HCT116 (cell line): Measurements from ENCODE around the gene SNED1. TPM values are rescaled to one million over a fixed set of nuclear protein-coding genes. Genes with fewer than 3 reads are reported as not detected.
"Not testable (repeated sequence)": the region's sequence is repeated elsewhere in the genome, so short reads cannot be mapped to it uniquely, and the experiment has no call there.

Experiments
- ATAC-seq: fragments of 200-7000 bp; cut with Tn5 transposase; 2 replicates; pipeline ENCODE4 v1.9.1; 2020; ENCODE audit warnings: mild to moderate bottlenecking, moderate library complexity
- BruUV-seq: library from RNA; stranded (reverse); fragments of 400-500 nt; replicated peaks from 2 replicates; lab custom pipeline; 2021; lab: Mats Ljungman, UMichigan
- CTCF ChIA-PET: fragments of 300-600 bp; sonication (Branson Sonifier 250); formaldehyde crosslinking; loops from one replicate; lab custom pipeline; 2021; ENCODE audit warnings: antibody characterized with exemption; lab: Charles Lee
- POLR2A ChIA-PET: fragments of 300-600, 350-600 bp; sonication (Branson Sonifier 250); formaldehyde crosslinking; loops from one replicate; lab custom pipeline; 2021; ENCODE audit warnings: antibody characterized with exemption; lab: Charles Lee
- RAD21 ChIA-PET, 2 experiments: fragments of 300-600 bp; sonication (Branson Sonifier 250); formaldehyde crosslinking; loops; one replicate each; lab custom pipeline; 2023; ENCODE audit warnings: low total read pairs in 2 of 2; ENCODE audit not compliant: uncharacterized antibody in 2 of 2, unreplicated experiment in 2 of 2, low non-redundant PET in 1 of 2; lab: Charles Lee
- DNase-seq: peaks from one replicate; pipeline ENCODE4 v3.0.0-alpha.2; 2010; ENCODE audit warnings: low read depth, low spot score
- H2AFZ ChIP-seq: fragments of 200-600 bp; shearing (Covaris generic), sonication (generic); 2 replicates; pipeline ENCODE4 v1.6.1; 2017; ENCODE audit warnings: low read depth, mixed run types, mixed read lengths, antibody characterized with exemption, low read length; ENCODE audit not compliant: poor library complexity, severe bottlenecking
- H3K27ac ChIP-seq: 2 replicates; pipeline ENCODE4 v1.5.1; 2012; ENCODE audit warnings: low read depth, low read length
- H3K27me3 ChIP-seq: fragments of 200-600 bp; sonication (generic); 2 replicates; pipeline ENCODE4 v1.6.1; 2016; ENCODE audit warnings: mixed run types, low read length, mixed read lengths; ENCODE audit not compliant: insufficient read depth
- H3K36me3 ChIP-seq, 2 experiments: fragments of 200-500 bp in 1 of 2; fragments of 200-600 bp in 1 of 2; sonication (Bioruptor generic) in 1 of 2; sonication (generic) in 1 of 2; 2 replicates each; pipeline versions ENCODE4 v1.5.1 to v1.6.1; 2014 to 2016; ENCODE audit warnings: low read length in 2 of 2, inconsistent platforms in 1 of 2, mixed read lengths in 1 of 2, mixed run types in 1 of 2; ENCODE audit not compliant: insufficient read depth in 2 of 2, control insufficient read depth in 1 of 2
- H3K4me1 ChIP-seq, 2 experiments: fragments of 200-600 bp in 1 of 2; sonication (generic) in 1 of 2; 2 replicates each; pipeline versions ENCODE4 v1.5.1 to v1.6.1; 2012 to 2017; ENCODE audit warnings: low read length in 2 of 2, inconsistent platforms in 1 of 2, mild to moderate bottlenecking in 1 of 2, mixed read lengths in 1 of 2, mixed run types in 1 of 2, moderate library complexity in 1 of 2; ENCODE audit not compliant: insufficient read depth in 2 of 2, control insufficient read depth in 1 of 2
- H3K4me2 ChIP-seq: fragments of 200-600 bp; sonication (generic); 2 replicates; pipeline ENCODE4 v1.6.1; 2017; ENCODE audit warnings: mixed run types, low read length, mixed read lengths
- H3K4me3 ChIP-seq, 2 experiments: fragments of 200-600 bp in 1 of 2; sonication (generic) in 1 of 2; replicated peaks in 1 of 2; 2 replicates each; pipeline ENCODE4 v1.5.1; 2011 to 2016; ENCODE audit warnings: low read length in 2 of 2, control low read depth in 1 of 2, low read depth in 1 of 2, mild to moderate bottlenecking in 1 of 2, mixed read lengths in 1 of 2, mixed run types in 1 of 2
- H3K79me2 ChIP-seq: fragments of 200-600 bp; sonication (generic); 2 replicates; pipeline ENCODE4 v1.6.1; 2017; ENCODE audit warnings: mild to moderate bottlenecking, mixed run types, low read length, moderate library complexity, mixed read lengths; ENCODE audit not compliant: insufficient read depth
- H3K9ac ChIP-seq: fragments of 200-600 bp; sonication (generic); 2 replicates; pipeline ENCODE4 v1.6.1; 2016; ENCODE audit warnings: low read length, mixed read lengths
- H3K9me2 ChIP-seq: fragments of 200-600 bp; sonication (generic), shearing (Covaris generic); 2 replicates; pipeline ENCODE4 v1.6.1; 2017; ENCODE audit warnings: mixed run types, mild to moderate bottlenecking, moderate library complexity; ENCODE audit not compliant: insufficient read depth
- H3K9me3 ChIP-seq, 2 experiments: fragments of 200-500 bp in 1 of 2; fragments of 200-600 bp in 1 of 2; sonication (Bioruptor generic) in 1 of 2; sonication (generic) in 1 of 2; 2 replicates each; pipeline ENCODE4 v1.6.1; 2014 to 2017; ENCODE audit warnings: low read length in 2 of 2, mixed read lengths in 2 of 2, inconsistent platforms in 1 of 2, low read depth in 1 of 2, mild to moderate bottlenecking in 1 of 2, mixed run types in 1 of 2, moderate library complexity in 1 of 2; ENCODE audit not compliant: control insufficient read depth in 1 of 2, insufficient read depth in 1 of 2
- H4K20me1 ChIP-seq: fragments of 200-600 bp; sonication (generic), shearing (Covaris generic); 2 replicates; pipeline ENCODE4 v1.6.1; 2017; ENCODE audit warnings: mixed run types, mild to moderate bottlenecking, moderate library complexity; ENCODE audit not compliant: insufficient read depth
- CBX3 ChIP-seq: IDR thresholded peaks from 2 replicates; pipeline ENCODE4 v1.6.1; 2012; ENCODE audit warnings: low read depth
- CEBPB ChIP-seq: IDR thresholded peaks from 2 replicates; pipeline ENCODE4 v1.6.1; 2012; ENCODE audit warnings: low read depth
- EZH2phosphoT487 ChIP-seq: fragments of 200-600 bp; IDR thresholded peaks from 2 replicates; pipeline ENCODE4 v1.6.1; 2018; ENCODE audit warnings: antibody characterized with exemption, borderline replicate concordance
- FOSL1 ChIP-seq: IDR thresholded peaks from 2 replicates; pipeline ENCODE4 v1.6.1; 2012; ENCODE audit warnings: low read depth
- POLR2A ChIP-seq: IDR thresholded peaks from 2 replicates; pipeline ENCODE4 v1.7.0; 2011; ENCODE audit warnings: borderline replicate concordance; ENCODE audit not compliant: insufficient read depth, insufficient read length; ENCODE audit errors: extremely low read depth
- POLR2AphosphoS5 ChIP-seq: IDR thresholded peaks from 2 replicates; pipeline ENCODE4 v1.6.1; 2011; ENCODE audit warnings: mild to moderate bottlenecking, low read depth, low read length, moderate library complexity
- RAD21 ChIP-seq: IDR thresholded peaks from 2 replicates; pipeline ENCODE4 v1.6.1; 2012; ENCODE audit warnings: low read depth, mild to moderate bottlenecking
- SIN3A ChIP-seq: IDR thresholded peaks from 2 replicates; pipeline ENCODE4 v1.6.1; 2012; ENCODE audit warnings: low read depth
- ZNF274 ChIP-seq: fragments of 200-500 bp; sonication (Bioruptor generic); IDR thresholded peaks from 2 replicates; pipeline ENCODE4 v1.6.1; 2014; ENCODE audit warnings: mild to moderate bottlenecking, low read depth, low read length, inconsistent platforms
- intact Hi-C: fragments of 100-400 bp; cut with micrococcal nuclease; formaldehyde crosslinking; loops from 2 replicates; pipeline ENCODE4 v1.10.0; 2022
- total RNA-seq: library from RNA; stranded (reverse); gene quantifications from one replicate; pipeline ENCODE4 v1.2.1, GENCODE V29; 2021; ENCODE audit not compliant: unreplicated experiment
- TF ChIP-seq, protein P1 (sequence below): IDR thresholded peaks from 2 replicates; pipeline ENCODE4 v1.6.1; 2012

SNED1 gene
- total RNA-seq, 1 experiment from 2014 or later, result 9.6 TPM

- H3K4me1 ChIP-seq, result no peaks in the 10 kb centered on the region
- ChIA-PET POLR2A (no interaction called here), RAD21 (no interaction called here), CTCF (no interaction called here)
- H3K4me2 ChIP-seq, result no peak overlapping the region
- BruUV-seq, result no TSS peak
- no peaks in the 10 kb centered on the region for H3K9me2 ChIP-seq
- no peaks in the 10 kb centered on the region for H4K20me1 ChIP-seq
- DNase-seq (no peak), ATAC-seq (no peak)
- H3K27ac ChIP-seq, result no peak overlapping the region
- no peaks in the 10 kb centered on the region for H3K9me3 ChIP-seq
- no peaks in the 10 kb centered on the region for H3K36me3 ChIP-seq
- no peak overlapping the region for H3K9ac ChIP-seq
- H3K79me2 ChIP-seq, result no peaks in the 10 kb centered on the region
- H3K4me3 ChIP-seq, result no peak overlapping the region
- peaks cover 10% of the 10 kb centered on the region for H3K27me3 ChIP-seq
- no peak for TF ChIP-seq CEBPB
- no peak for TF ChIP-seq ZNF274
- TF ChIP-seq, protein P1, sequence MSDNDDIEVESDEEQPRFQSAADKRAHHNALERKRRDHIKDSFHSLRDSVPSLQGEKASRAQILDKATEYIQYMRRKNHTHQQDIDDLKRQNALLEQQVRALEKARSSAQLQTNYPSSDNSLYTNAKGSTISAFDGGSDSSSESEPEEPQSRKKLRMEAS, result no peak
- TF ChIP-seq SIN3A, result no peak
- no peak for TF ChIP-seq FOSL1
- no peak for TF ChIP-seq RAD21
- TF ChIP-seq CBX3, result no peak
- TF ChIP-seq EZH2phosphoT487, result no peak
- no peak for TF ChIP-seq POLR2AphosphoS5
- no peak for TF ChIP-seq POLR2A
- intact Hi-C loops, result no loop called here
- H2AFZ ChIP-seq, result no peak overlapping the region
These were observed 23.4 kb upstream of the SNED1 start for GRCh38 chr2:240974771-240975572.

- H3K4me2 ChIP-seq, POLR2A ChIA-PET, DNase-seq, CTCF ChIA-PET, H3K27ac ChIP-seq, ATAC-seq, H3K9me3 ChIP-seq, H4K20me1 ChIP-seq, intact Hi-C loops, H3K9ac ChIP-seq, H3K9me2 ChIP-seq, H3K36me3 ChIP-seq, H3K79me2 ChIP-seq, H3K4me1 ChIP-seq, H3K4me3 ChIP-seq, H2AFZ ChIP-seq, BruUV-seq, RAD21 ChIA-PET: not testable (repeated sequence)
- peaks cover 10% of the 10 kb centered on the region for H3K27me3 ChIP-seq
These were observed 22.5 kb upstream of the SNED1 start for GRCh38 chr2:240975903-240976302.
